H1 (cell line): ENCODE results near the gene TTC24. TPM values are rescaled to one million over a fixed set of nuclear protein-coding genes. Genes with fewer than 3 reads are reported as not detected.

Experiments used
- CEBPB ChIP-seq: IDR thresholded peaks from 2 replicates; pipeline ENCODE4 v1.6.1; 2012; ENCODE audit warnings: low read depth, low read length
- GTF2F1 ChIP-seq: IDR thresholded peaks from 2 replicates; pipeline ENCODE4 v1.6.1; 2012; ENCODE audit warnings: low read depth, low read length, improper control_type of control experiment, borderline replicate concordance
- HDAC2 ChIP-seq, 2 experiments: fragments of 300-600 bp in 1 of 2; sonication (generic) in 1 of 2; IDR thresholded peaks; 2 replicates each; pipeline ENCODE4 v1.6.1; 2011 to 2012; ENCODE audit warnings: low read depth in 2 of 2, low read length in 2 of 2, mild to moderate bottlenecking in 2 of 2, moderate library complexity in 2 of 2, borderline replicate concordance in 1 of 2, inconsistent platforms in 1 of 2
- JUND ChIP-seq: IDR thresholded peaks from 2 replicates; pipeline ENCODE4 v1.6.1; 2011; ENCODE audit warnings: mild to moderate bottlenecking, improper control_type of control experiment, low read length
- SUZ12 ChIP-seq: fragments of 200-600 bp; sonication (generic); IDR thresholded peaks from 2 replicates; pipeline ENCODE4 v1.6.1; 2012; ENCODE audit warnings: mild to moderate bottlenecking, inconsistent platforms, low read length, moderate library complexity, mixed read lengths
- TBP ChIP-seq: IDR thresholded peaks from 2 replicates; pipeline ENCODE4 v1.6.1; 2011; ENCODE audit warnings: low read depth, low read length, improper control_type of control experiment
- polyA plus RNA-seq, 7 experiments: library from polyadenylated mRNA; depleted of rRNA in 3 of 7; stranded (reverse) in 5 of 7; unstranded in 2 of 7; fragments of >200 nt in 5 of 7; fragments of 200-250 nt in 2 of 7; gene quantifications; 1 replicate in 5 of 7; 2 replicates in 1 of 7; 4 replicates in 1 of 7; pipeline versions ENCODE4 v1.2.1 to v1.2.3, GENCODE V29; 2011 to 2013; ENCODE audit warnings: missing spikeins in 2 of 7, mixed read lengths in 2 of 7
- total RNA-seq: library from RNA; stranded (reverse); fragmentation: NEBNext Ultra II Directional; extraction: Animal tissue kit (Norgen Biotek cat#: 25700); gene quantifications from 2 replicates; pipeline ENCODE4 v1.2.1, GENCODE V29; 2021
- TF ChIP-seq, protein P1 (sequence below): fragments of 300-600 bp; sonication (generic); IDR thresholded peaks from 2 replicates; pipeline ENCODE4 v1.7.1; 2012; ENCODE audit warnings: low read length, moderate library complexity, mild to moderate bottlenecking, inconsistent platforms; ENCODE audit not compliant: insufficient replicate concordance

Gene TTC24
- total and polyA plus RNA-seq, 2 of the 8 experiments (the other 6 are each of a cell fraction or from before 2014, with no cell fraction given) = 0.08 TPM; not detected in 1

DNA sequence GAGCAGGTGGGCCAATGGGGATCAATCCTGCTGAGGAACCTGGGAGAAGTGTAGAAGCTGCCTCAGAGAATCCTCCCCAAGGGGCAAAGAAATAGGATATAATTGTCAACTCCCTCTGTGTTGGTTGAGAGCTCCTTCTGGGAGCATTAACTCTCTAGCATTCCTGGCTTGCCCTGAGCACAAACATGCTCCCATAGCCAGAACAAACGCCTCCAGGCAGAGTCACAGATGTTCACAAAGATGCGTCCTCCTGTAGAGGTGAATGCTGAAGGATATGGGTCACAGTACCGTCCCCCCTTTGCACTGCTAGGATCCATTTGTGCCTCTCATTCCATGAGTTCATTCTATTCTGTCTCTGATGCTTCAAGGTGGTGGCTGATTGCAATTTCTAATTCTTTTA is 52.8 kb downstream of the TTC24 start (continued):
- TF ChIP-seq, protein P1, sequence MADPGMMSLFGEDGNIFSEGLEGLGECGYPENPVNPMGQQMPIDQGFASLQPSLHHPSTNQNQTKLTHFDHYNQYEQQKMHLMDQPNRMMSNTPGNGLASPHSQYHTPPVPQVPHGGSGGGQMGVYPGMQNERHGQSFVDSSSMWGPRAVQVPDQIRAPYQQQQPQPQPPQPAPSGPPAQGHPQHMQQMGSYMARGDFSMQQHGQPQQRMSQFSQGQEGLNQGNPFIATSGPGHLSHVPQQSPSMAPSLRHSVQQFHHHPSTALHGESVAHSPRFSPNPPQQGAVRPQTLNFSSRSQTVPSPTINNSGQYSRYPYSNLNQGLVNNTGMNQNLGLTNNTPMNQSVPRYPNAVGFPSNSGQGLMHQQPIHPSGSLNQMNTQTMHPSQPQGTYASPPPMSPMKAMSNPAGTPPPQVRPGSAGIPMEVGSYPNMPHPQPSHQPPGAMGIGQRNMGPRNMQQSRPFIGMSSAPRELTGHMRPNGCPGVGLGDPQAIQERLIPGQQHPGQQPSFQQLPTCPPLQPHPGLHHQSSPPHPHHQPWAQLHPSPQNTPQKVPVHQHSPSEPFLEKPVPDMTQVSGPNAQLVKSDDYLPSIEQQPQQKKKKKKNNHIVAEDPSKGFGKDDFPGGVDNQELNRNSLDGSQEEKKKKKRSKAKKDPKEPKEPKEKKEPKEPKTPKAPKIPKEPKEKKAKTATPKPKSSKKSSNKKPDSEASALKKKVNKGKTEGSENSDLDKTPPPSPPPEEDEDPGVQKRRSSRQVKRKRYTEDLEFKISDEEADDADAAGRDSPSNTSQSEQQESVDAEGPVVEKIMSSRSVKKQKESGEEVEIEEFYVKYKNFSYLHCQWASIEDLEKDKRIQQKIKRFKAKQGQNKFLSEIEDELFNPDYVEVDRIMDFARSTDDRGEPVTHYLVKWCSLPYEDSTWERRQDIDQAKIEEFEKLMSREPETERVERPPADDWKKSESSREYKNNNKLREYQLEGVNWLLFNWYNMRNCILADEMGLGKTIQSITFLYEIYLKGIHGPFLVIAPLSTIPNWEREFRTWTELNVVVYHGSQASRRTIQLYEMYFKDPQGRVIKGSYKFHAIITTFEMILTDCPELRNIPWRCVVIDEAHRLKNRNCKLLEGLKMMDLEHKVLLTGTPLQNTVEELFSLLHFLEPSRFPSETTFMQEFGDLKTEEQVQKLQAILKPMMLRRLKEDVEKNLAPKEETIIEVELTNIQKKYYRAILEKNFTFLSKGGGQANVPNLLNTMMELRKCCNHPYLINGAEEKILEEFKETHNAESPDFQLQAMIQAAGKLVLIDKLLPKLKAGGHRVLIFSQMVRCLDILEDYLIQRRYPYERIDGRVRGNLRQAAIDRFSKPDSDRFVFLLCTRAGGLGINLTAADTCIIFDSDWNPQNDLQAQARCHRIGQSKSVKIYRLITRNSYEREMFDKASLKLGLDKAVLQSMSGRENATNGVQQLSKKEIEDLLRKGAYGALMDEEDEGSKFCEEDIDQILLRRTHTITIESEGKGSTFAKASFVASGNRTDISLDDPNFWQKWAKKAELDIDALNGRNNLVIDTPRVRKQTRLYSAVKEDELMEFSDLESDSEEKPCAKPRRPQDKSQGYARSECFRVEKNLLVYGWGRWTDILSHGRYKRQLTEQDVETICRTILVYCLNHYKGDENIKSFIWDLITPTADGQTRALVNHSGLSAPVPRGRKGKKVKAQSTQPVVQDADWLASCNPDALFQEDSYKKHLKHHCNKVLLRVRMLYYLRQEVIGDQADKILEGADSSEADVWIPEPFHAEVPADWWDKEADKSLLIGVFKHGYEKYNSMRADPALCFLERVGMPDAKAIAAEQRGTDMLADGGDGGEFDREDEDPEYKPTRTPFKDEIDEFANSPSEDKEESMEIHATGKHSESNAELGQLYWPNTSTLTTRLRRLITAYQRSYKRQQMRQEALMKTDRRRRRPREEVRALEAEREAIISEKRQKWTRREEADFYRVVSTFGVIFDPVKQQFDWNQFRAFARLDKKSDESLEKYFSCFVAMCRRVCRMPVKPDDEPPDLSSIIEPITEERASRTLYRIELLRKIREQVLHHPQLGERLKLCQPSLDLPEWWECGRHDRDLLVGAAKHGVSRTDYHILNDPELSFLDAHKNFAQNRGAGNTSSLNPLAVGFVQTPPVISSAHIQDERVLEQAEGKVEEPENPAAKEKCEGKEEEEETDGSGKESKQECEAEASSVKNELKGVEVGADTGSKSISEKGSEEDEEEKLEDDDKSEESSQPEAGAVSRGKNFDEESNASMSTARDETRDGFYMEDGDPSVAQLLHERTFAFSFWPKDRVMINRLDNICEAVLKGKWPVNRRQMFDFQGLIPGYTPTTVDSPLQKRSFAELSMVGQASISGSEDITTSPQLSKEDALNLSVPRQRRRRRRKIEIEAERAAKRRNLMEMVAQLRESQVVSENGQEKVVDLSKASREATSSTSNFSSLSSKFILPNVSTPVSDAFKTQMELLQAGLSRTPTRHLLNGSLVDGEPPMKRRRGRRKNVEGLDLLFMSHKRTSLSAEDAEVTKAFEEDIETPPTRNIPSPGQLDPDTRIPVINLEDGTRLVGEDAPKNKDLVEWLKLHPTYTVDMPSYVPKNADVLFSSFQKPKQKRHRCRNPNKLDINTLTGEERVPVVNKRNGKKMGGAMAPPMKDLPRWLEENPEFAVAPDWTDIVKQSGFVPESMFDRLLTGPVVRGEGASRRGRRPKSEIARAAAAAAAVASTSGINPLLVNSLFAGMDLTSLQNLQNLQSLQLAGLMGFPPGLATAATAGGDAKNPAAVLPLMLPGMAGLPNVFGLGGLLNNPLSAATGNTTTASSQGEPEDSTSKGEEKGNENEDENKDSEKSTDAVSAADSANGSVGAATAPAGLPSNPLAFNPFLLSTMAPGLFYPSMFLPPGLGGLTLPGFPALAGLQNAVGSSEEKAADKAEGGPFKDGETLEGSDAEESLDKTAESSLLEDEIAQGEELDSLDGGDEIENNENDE = no peak
- TF ChIP-seq SUZ12 = no peak
- TF ChIP-seq HDAC2 (IDR thresholded peaks at IDR 0.05; ENCODE audit: borderline replicate concordance in 1 of 2, low read depth in 2 of 2, low read length in 2 of 2) = no peak
- TF ChIP-seq TBP = no peak
- TF ChIP-seq GTF2F1 = no peak
- no peak for TF ChIP-seq CEBPB
- TF ChIP-seq JUND = no peak
